Fibroblast of skin of right biceps (primary cell): ENCODE data around the gene LIPG.

Source experiments
- DNase-seq: peaks from one replicate; pipeline ENCODE4 v3.0.0-alpha.2; 2013

LIPG gene

GRCh38 chr18:49613641-49614151 is 51.8 kb downstream of the LIPG start:
- DNase-seq, result no peak

DNA sequence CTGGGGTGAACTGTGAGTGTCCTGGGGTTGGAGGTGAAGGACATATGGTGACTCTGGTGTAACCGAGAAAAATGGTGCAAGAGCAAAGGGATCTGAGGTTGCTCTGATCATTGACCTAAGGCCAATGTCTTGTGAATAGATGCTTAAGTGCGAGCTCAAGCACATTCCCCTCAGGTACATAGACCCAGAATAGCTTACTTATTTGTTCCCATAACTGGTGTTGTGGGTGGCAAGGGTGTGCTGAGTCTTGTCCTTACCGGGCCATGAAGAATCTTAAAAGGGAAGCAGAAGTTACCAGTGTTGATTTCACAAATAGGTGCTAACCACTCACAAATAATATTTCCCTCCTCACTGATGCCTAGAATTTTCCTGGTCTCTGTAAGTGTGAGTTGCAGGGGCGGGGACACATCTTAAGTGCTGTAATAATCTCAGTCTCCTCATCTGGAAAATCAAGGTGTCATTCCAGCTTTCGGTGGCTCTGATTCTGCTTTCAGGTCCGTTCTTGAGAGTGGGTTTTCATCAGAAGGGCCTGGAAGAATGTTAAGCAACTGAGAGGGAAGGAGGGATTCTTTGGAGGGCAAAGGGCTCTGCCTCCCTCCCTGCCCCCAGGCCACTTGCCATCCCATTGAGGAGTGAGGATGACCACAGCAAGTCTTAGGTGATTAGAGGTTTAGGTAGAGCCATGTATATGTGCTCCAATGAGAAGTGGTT is 54.9 kb downstream of the LIPG start:
- DNase-seq, result no peak

DNA sequence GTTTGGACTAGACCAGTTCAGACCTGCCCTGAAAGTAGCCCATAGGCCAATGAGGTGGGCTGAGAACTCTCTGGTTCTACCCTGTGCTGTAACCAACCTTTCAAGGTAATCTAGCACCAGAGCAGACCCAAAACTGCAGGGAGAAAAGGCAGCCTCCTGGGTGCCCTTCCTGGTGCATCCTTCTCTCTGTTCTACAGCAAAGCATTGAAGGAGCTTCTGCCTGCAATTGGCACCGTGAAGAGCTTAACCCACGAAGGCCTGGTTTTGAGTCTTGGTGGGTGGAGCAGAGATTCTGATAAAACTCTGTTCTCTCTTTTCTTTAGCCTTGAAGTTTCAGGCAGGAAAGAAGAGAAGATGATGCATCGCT is 55.5 kb downstream of the LIPG start:
- DNase-seq, result no peak

GRCh38 chr18:49617865-49618264 is 56.0 kb downstream of the LIPG start:
- no peak for DNase-seq

DNA sequence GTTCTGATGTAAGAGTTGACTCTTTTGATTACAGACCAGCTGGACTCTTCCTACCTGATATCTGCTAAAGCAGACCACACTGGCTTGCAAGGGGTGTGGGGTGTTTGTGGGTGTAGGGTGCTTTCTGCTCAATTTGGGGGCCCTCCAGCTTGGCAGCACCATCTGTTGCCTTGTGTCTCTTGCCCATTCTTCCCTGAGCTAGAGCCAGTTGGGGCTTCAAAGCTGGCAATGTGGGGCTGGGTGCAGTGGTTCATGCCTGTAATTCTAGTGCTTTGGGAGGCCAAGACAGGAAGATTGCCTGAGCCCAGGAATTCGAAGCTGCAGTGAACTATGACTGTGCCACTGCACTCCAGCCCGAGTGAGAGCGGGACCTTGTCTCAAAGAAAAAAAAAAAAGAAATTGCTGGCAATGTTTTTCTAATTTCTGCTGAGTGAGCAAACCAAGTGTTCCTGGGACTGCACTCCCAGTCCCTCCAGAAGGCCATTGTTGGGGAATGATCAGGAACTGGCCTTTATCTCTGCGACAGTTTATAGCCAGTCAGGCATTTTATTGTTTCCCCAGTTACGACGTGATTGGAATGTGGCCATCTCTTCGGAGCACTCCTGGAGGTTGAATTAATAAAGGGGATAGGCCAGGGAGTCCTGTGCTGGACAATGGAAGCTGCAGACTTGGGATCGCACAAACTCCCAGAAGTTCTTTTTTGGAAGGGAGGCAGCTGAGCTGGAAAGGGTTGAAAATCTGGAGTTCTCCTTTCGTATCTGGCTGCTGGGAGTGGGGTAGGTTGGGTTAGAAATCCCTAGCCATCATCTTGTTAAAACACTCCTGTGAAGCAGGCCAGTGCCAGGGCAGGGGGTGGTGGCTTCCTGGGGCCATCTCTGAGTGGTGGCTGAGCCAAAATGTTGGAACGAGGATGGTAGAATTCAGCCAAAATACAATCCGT is 57.2 kb downstream of the LIPG start:
- peak; percentile 4 for DNase-seq

DNA sequence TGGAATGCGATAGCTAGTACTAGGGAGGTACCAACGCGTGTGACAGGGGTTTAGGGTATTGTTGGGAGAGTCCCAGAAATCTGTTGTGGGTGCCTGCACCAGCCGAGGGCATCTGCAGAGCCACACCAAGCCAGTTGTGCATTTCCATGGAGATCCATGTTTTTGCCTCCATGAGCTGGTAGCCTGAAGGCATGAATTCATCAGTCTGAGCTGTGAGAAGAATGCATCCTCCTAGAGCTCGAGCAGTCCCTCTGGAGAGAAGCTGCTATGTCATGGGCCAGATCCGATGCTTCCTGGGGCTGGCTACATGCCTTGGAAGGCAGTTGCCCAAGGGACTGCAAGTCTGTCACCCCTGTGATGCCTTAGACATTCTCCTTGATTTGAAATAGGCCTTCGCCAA is 57.9 kb downstream of the LIPG start:
- DNase-seq, result no peak

GRCh38 chr18:49621301-49621700 is 59.4 kb downstream of the LIPG start:
- no peak for DNase-seq

DNA sequence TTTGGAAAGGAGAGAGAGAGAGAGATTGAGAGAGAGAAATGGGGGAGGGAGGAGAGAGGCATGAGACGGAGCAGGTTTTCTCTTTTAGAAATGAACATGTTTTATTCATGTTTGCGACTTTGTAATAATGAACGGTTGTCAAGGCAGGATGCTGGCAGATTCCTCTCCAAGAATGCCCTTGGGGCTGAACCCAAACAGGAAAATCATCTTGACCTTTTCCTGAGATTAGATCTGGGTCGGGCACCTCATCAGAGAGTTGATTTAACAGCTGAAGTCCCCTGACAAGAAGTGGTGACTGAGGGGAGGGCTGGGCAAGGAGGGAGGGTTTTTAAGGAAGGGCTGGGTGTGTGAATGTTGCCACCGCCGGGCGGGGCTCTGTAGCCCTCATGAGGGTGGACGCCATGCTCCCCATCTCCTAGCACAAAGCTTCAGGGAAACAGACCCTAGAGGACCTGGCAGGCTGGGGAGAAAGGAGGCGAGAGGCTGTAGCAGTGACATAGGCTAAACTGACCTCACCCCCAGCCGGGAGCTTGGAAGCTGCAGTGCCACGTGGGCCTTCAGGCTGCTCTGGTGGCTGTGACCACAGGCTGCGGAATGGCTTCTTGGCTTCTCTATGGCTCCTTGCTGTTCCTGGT is 60.0 kb downstream of the LIPG start:
- DNase-seq, result no peak

GRCh38 chr18:49623571-49623970 is 61.7 kb downstream of the LIPG start:
- no peak for DNase-seq

DNA sequence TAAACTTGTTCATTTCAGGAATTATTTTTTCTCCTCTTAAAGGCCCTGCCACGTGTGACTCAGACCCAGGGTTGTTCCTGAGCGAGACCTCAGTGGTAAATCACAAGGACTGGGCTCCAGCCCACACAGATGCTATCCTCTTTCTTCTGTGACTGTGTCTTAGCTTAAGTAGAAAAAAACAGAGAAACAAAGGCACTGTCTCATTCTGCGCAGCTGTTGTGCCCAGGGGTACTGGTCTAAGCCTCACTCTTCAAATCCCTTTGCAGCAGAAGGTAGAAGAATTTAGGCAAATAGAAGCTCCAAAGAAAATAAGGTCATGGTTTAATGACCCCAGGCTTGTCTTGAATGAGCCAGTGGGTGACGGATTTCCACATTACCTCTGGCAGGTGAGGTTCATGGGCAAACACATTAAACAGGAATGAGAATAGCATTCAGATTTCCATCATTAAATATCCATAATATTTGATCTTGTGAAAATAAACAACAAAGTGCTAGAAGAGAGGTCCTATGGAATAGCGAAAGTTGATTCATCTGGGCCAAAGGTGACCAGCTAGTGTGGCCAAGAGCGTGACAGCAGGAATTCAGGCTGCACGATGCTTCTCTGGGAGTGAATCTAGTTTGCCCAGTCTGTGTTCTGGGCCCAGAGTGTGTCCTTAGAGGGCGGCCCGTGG is 63.3 kb downstream of the LIPG start:
- peak; percentile 7 for DNase-seq

- DNase-seq, result no peak
Measured at GRCh38 chr18:49626842-49627467, 65.1 kb downstream of the LIPG start.

- DNase-seq, result peak; percentile 6
Measured at GRCh38 chr18:49628119-49628518, 66.3 kb downstream of the LIPG start.

DNA sequence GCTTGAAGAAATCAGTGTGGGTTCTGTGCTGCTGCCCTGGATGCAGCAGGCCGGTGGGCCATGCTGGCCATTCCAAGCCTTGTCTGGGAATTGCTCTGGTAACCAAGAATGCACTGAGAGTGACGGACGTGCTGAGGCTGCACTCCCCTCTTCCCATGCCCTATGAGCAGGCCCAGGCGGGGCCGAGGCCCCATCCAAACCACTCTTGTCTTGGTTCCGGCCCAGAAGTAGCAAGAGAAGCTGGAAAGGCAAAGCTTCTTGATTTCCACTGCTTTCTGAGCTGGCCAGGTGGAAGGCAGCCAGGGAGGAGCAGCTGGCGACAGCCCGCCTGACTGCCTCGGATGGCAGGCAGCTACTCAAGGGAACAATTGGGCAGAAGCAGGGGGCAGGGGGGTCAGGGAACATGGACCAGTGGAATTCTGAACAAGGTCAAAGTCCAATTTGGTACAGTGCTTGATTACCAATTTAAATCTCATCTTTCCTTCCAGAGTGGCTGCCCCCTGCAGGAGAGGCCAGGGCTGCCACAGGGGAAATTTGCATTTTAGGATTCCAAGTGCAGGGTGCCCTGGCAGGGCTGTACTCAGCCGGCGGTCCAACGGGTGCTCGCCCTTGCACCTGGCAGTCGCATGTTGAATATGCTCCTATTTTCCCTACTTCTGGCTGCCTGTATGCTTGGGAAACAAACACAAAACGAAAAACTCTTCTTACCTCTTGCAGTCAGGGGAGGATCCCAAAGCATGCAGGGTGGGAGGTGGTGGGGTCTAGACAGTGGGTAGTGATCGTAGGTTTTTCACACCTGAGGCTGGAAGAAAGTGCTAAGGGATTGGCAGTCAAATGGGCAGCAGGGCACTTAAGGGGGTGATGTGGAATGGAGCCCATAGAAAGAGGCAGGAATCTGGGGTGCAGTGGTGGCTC is 67.3 kb downstream of the LIPG start:
- DNase-seq, result no peak

- no peak for DNase-seq
Measured at GRCh38 chr18:49630246-49630699, 68.4 kb downstream of the LIPG start.

- no peak for DNase-seq
Measured at GRCh38 chr18:49631146-49631866, 69.4 kb downstream of the LIPG start.

DNA sequence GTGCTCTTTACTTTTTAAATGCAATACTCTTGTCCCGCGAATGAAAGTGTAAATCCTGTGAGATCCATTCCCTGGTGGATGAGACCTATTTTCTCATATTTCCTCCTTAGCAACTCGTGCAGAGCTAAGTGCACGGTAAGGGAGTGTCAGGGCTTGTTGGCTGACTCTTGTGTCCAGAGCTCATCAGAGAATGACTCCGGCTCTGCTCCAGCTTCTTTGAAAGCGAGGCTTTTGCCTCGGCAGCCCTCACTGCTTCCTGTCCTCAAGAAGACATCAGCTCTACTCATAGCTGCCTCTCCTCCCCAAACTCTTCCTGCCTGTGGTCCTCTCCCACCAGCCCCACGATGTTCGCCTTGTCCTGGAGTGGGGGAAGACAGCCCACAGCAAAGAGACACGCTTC is 70.7 kb downstream of the LIPG start:
- DNase-seq, result no peak

GRCh38 chr18:49638209-49638785 is 76.4 kb downstream of the LIPG start:
- no peak for DNase-seq

GRCh38 chr18:49638891-49639557 is 77.2 kb downstream of the LIPG start:
- no peak for DNase-seq

GRCh38 chr18:49639643-49640391 is 78.0 kb downstream of the LIPG start:
- peak; percentile 11 for DNase-seq
